Activated naive CD8-positive, alpha-beta T cell (primary cell): ENCODE results near the gene TRH.

Experiments
- H3K27ac Mint-ChIP-seq: one replicate; pipeline ENCODE4 v1.8.0; 2021; ENCODE audit warnings: mixed read lengths
- H3K27me3 Mint-ChIP-seq: one replicate; pipeline ENCODE4 v1.8.0; 2021; ENCODE audit warnings: mixed read lengths
- H3K36me3 Mint-ChIP-seq: one replicate; pipeline ENCODE4 v1.8.0; 2021; ENCODE audit warnings: mixed read lengths
- H3K4me1 Mint-ChIP-seq: one replicate; pipeline ENCODE4 v1.8.0; 2021; ENCODE audit warnings: low read depth, mixed read lengths
- H3K4me3 Mint-ChIP-seq: one replicate; pipeline ENCODE4 v1.8.0; 2021; ENCODE audit warnings: mild to moderate bottlenecking, mixed read lengths
- H3K9me3 Mint-ChIP-seq: one replicate; pipeline ENCODE4 v1.8.0; 2021; ENCODE audit warnings: low read depth, mixed read lengths

TRH gene

GRCh38 chr3:129974564-129974832 lies at the start of gene TRH:
Gene TRH (plus strand): TSS chr3:129974720. CDS start chr3:129975817, 1,097 bp downstream.
- H3K4me3 Mint-ChIP-seq = peak within 1 kb of the TSS; percentile 80
- H3K27me3 Mint-ChIP-seq = peaks cover 22% of the 10 kb centered on the region
- no peaks in the 10 kb centered on the region for H3K9me3 Mint-ChIP-seq
- no peaks in the 10 kb centered on the region for H3K36me3 Mint-ChIP-seq
- H3K4me1 Mint-ChIP-seq = peaks cover 10% of the 10 kb centered on the region
- no peak within 1 kb of the TSS for H3K27ac Mint-ChIP-seq

- no peak overlapping the region for H3K4me3 Mint-ChIP-seq
- H3K9me3 Mint-ChIP-seq = peaks cover 17% of the 10 kb centered on the region
- no peak overlapping the region for H3K27ac Mint-ChIP-seq
- H3K4me1 Mint-ChIP-seq = no peaks in the 10 kb centered on the region
- H3K27me3 Mint-ChIP-seq = peaks cover 9% of the 10 kb centered on the region
- H3K36me3 Mint-ChIP-seq = peaks cover 8% of the 10 kb centered on the region
Measured at GRCh38 chr3:129927072-129927471, 47.4 kb upstream of the TRH start.

GRCh38 chr3:129929383-129929782 lies 45.1 kb upstream of the TRH start:
- H3K4me1 Mint-ChIP-seq = no peaks in the 10 kb centered on the region
- H3K36me3 Mint-ChIP-seq = peaks cover 6% of the 10 kb centered on the region
- no peak overlapping the region for H3K27ac Mint-ChIP-seq
- peaks cover 9% of the 10 kb centered on the region for H3K27me3 Mint-ChIP-seq
- H3K9me3 Mint-ChIP-seq = peaks cover 13% of the 10 kb centered on the region
- H3K4me3 Mint-ChIP-seq = no peak overlapping the region

GRCh38 chr3:129933471-129933870 lies 41.0 kb upstream of the TRH start:
- Mint-ChIP-seq H3K9me3 (peaks cover 9% of the 10 kb centered on the region), H3K36me3 (peaks cover 4% of the 10 kb centered on the region)

GRCh38 chr3:129934234-129935123 lies 40.0 kb upstream of the TRH start:
- H3K4me1 Mint-ChIP-seq = peaks cover 8% of the 10 kb centered on the region
- H3K4me3 Mint-ChIP-seq = no peak overlapping the region
- peaks cover 3% of the 10 kb centered on the region for H3K27me3 Mint-ChIP-seq
- H3K36me3 Mint-ChIP-seq = peaks cover 3% of the 10 kb centered on the region
- H3K27ac Mint-ChIP-seq = no peak overlapping the region
- peaks cover 7% of the 10 kb centered on the region for H3K9me3 Mint-ChIP-seq

More at GRCh38 chr3:129933471-129933870, 41.0 kb upstream of the TRH start:
- Mint-ChIP-seq H3K4me1 (peaks cover 8% of the 10 kb centered on the region), H3K4me3 (no peak overlapping the region), H3K27ac (no peak overlapping the region), H3K27me3 (peaks cover 4% of the 10 kb centered on the region)

- H3K27ac Mint-ChIP-seq = no peak overlapping the region
- no peaks in the 10 kb centered on the region for H3K27me3 Mint-ChIP-seq
- H3K36me3 Mint-ChIP-seq = no peaks in the 10 kb centered on the region
- H3K4me1 Mint-ChIP-seq = peaks cover 8% of the 10 kb centered on the region
- peak overlapping the region; percentile 66 for H3K4me3 Mint-ChIP-seq
- H3K9me3 Mint-ChIP-seq = no peaks in the 10 kb centered on the region
Measured at GRCh38 chr3:129936757-129937156, 37.8 kb upstream of the TRH start.

- peaks cover 4% of the 10 kb centered on the region for H3K27me3 Mint-ChIP-seq
- no peak overlapping the region for H3K27ac Mint-ChIP-seq
- H3K4me1 Mint-ChIP-seq = peaks cover 8% of the 10 kb centered on the region
- no peak overlapping the region for H3K4me3 Mint-ChIP-seq
- no peaks in the 10 kb centered on the region for H3K36me3 Mint-ChIP-seq
- no peaks in the 10 kb centered on the region for H3K9me3 Mint-ChIP-seq
Measured at GRCh38 chr3:129937717-129938116, 36.8 kb upstream of the TRH start.

GRCh38 chr3:129938140-129938930 lies 36.2 kb upstream of the TRH start:
- Mint-ChIP-seq H3K27ac (no peak overlapping the region), H3K36me3 (no peaks in the 10 kb centered on the region)

GRCh38 chr3:129940086-129940485 lies 34.4 kb upstream of the TRH start:
- peaks cover 8% of the 10 kb centered on the region for H3K4me1 Mint-ChIP-seq
- H3K4me3 Mint-ChIP-seq = no peak overlapping the region
- H3K27ac Mint-ChIP-seq = no peak overlapping the region
- peaks cover 4% of the 10 kb centered on the region for H3K27me3 Mint-ChIP-seq
- no peaks in the 10 kb centered on the region for H3K9me3 Mint-ChIP-seq
- H3K36me3 Mint-ChIP-seq = no peaks in the 10 kb centered on the region

More at GRCh38 chr3:129938140-129938930, 36.2 kb upstream of the TRH start:
- Mint-ChIP-seq H3K27me3 (peaks cover 4% of the 10 kb centered on the region), H3K4me3 (no peak overlapping the region), H3K9me3 (no peaks in the 10 kb centered on the region), H3K4me1 (peaks cover 8% of the 10 kb centered on the region)

GRCh38 chr3:129942296-129942695 lies 32.2 kb upstream of the TRH start:
- Mint-ChIP-seq H3K27me3 (peaks cover 4% of the 10 kb centered on the region), H3K9me3 (no peaks in the 10 kb centered on the region), H3K4me3 (no peak overlapping the region), H3K4me1 (no peaks in the 10 kb centered on the region), H3K36me3 (no peaks in the 10 kb centered on the region), H3K27ac (no peak overlapping the region)

- H3K9me3 Mint-ChIP-seq = no peaks in the 10 kb centered on the region
- H3K4me3 Mint-ChIP-seq = no peak overlapping the region
- H3K27ac Mint-ChIP-seq = no peak overlapping the region
- H3K36me3 Mint-ChIP-seq = no peaks in the 10 kb centered on the region
- H3K27me3 Mint-ChIP-seq = peaks cover 7% of the 10 kb centered on the region
- H3K4me1 Mint-ChIP-seq = no peaks in the 10 kb centered on the region
Measured at GRCh38 chr3:129943020-129943419, 31.5 kb upstream of the TRH start.

GRCh38 chr3:129944709-129945108 lies 29.8 kb upstream of the TRH start:
- H3K27ac Mint-ChIP-seq = no peak overlapping the region
- H3K36me3 Mint-ChIP-seq = no peaks in the 10 kb centered on the region
- H3K9me3 Mint-ChIP-seq = no peaks in the 10 kb centered on the region
- H3K4me3 Mint-ChIP-seq = no peak overlapping the region
- peaks cover 7% of the 10 kb centered on the region for H3K27me3 Mint-ChIP-seq
- H3K4me1 Mint-ChIP-seq = no peaks in the 10 kb centered on the region

- Mint-ChIP-seq H3K27ac (no peak overlapping the region), H3K9me3 (no peaks in the 10 kb centered on the region), H3K36me3 (no peaks in the 10 kb centered on the region), H3K4me3 (no peak overlapping the region), H3K4me1 (no peaks in the 10 kb centered on the region), H3K27me3 (peaks cover 3% of the 10 kb centered on the region)
Measured at GRCh38 chr3:129947538-129948240, 26.8 kb upstream of the TRH start.

GRCh38 chr3:129950318-129951046 lies 24.0 kb upstream of the TRH start:
- Mint-ChIP-seq H3K27me3 (peaks cover 6% of the 10 kb centered on the region), H3K4me3 (no peak overlapping the region), H3K36me3 (no peaks in the 10 kb centered on the region), H3K4me1 (no peaks in the 10 kb centered on the region), H3K9me3 (no peaks in the 10 kb centered on the region), H3K27ac (no peak overlapping the region)
